ENCODE measurements around the gene ZNF655.

The ZNF655 gene

GRCh38 chr7:99588868-99589267, 30.4 kb downstream of the ZNF655 start:
- Histone ChIP-seq H3K9me3 (replicated peaks; ENCODE audit: insufficient read depth, low read length) (no peaks in the 10 kb centered on the region), H2AFZ (ENCODE audit: low read length) (no peak overlapping the region), H3K9me2 (replicated peaks; ENCODE audit: insufficient read depth, low read length) (no peaks in the 10 kb centered on the region), H3K27me3 (replicated peaks; ENCODE audit: insufficient read depth, low read length) (no peaks in the 10 kb centered on the region), H3K9ac (ENCODE audit: low read length) (no peak overlapping the region), H3K79me2 (ENCODE audit: low read length) (no peaks in the 10 kb centered on the region), H3K4me3 (ENCODE audit: low read length) (no peak overlapping the region), H3F3A (ENCODE audit: insufficient read depth, low read length) (no peaks in the 10 kb centered on the region), H3K27ac (ENCODE audit: low read length) (no peak overlapping the region), H4K20me1 (ENCODE audit: insufficient read depth, low read length) (no peaks in the 10 kb centered on the region), H3K36me3 (replicated peaks; ENCODE audit: insufficient read depth, low read length) (no peaks in the 10 kb centered on the region), H3K4me2 (ENCODE audit: low read depth, low read length) (no peak overlapping the region), H3K4me1 (ENCODE audit: low read length) (no peaks in the 10 kb centered on the region)
- no peak for DNase-seq
- TF ChIP-seq EZH2phosphoT487 (IDR thresholded peaks at IDR 0.05; ENCODE audit: low read length) (no peak), CTCF (IDR thresholded peaks at IDR 0.05; ENCODE audit: low read length) (no peak), EZH2 (optimal IDR thresholded peaks at IDR 0.05; ENCODE audit: low read depth, low read length) (no peak)

- Histone ChIP-seq H3K4me3 (ENCODE audit: low read length) (no peak overlapping the region), H3K9me3 (replicated peaks; ENCODE audit: insufficient read depth, low read length) (no peaks in the 10 kb centered on the region), H4K20me1 (ENCODE audit: insufficient read depth, low read length) (no peaks in the 10 kb centered on the region), H3K4me1 (ENCODE audit: low read length) (no peaks in the 10 kb centered on the region), H3K27me3 (replicated peaks; ENCODE audit: insufficient read depth, low read length) (no peaks in the 10 kb centered on the region), H3K79me2 (ENCODE audit: low read length) (no peaks in the 10 kb centered on the region), H3K27ac (ENCODE audit: low read length) (no peak overlapping the region), H3K36me3 (replicated peaks; ENCODE audit: insufficient read depth, low read length) (no peaks in the 10 kb centered on the region), H3F3A (ENCODE audit: insufficient read depth, low read length) (no peaks in the 10 kb centered on the region), H2AFZ (ENCODE audit: low read length) (no peak overlapping the region), H3K9ac (ENCODE audit: low read length) (no peak overlapping the region), H3K9me2 (replicated peaks; ENCODE audit: insufficient read depth, low read length) (no peaks in the 10 kb centered on the region), H3K4me2 (ENCODE audit: low read depth, low read length) (no peak overlapping the region)
- no peak for TF ChIP-seq EZH2phosphoT487 (IDR thresholded peaks at IDR 0.05; ENCODE audit: low read length)
- no peak for TF ChIP-seq EZH2 (optimal IDR thresholded peaks at IDR 0.05; ENCODE audit: low read depth, low read length)
- TF ChIP-seq CTCF (IDR thresholded peaks at IDR 0.05; ENCODE audit: low read length), result no peak
- no peak for DNase-seq
Measured at GRCh38 chr7:99594948-99595745, 36.7 kb downstream of the ZNF655 start.

GRCh38 chr7:99596408-99596955, 38.0 kb downstream of the ZNF655 start:
- no peak overlapping the region for H2AFZ ChIP-seq (ENCODE audit: low read length)
- no peaks in the 10 kb centered on the region for H3K9me2 ChIP-seq (replicated peaks; ENCODE audit: insufficient read depth, low read length)

More at GRCh38 chr7:99596408-99596955, 38.0 kb downstream of the ZNF655 start:
- TF ChIP-seq EZH2phosphoT487 (IDR thresholded peaks at IDR 0.05; ENCODE audit: low read length), result no peak
- TF ChIP-seq CTCF (IDR thresholded peaks at IDR 0.05; ENCODE audit: low read length), result no peak
- TF ChIP-seq EZH2 (optimal IDR thresholded peaks at IDR 0.05; ENCODE audit: low read depth, low read length), result no peak
- Histone ChIP-seq H3K4me1 (ENCODE audit: low read length) (no peaks in the 10 kb centered on the region), H3K36me3 (replicated peaks; ENCODE audit: insufficient read depth, low read length) (no peaks in the 10 kb centered on the region), H3K9ac (ENCODE audit: low read length) (no peak overlapping the region), H4K20me1 (ENCODE audit: insufficient read depth, low read length) (no peaks in the 10 kb centered on the region), H3K4me2 (ENCODE audit: low read depth, low read length) (no peak overlapping the region), H3K27ac (ENCODE audit: low read length) (no peak overlapping the region), H3K9me3 (replicated peaks; ENCODE audit: insufficient read depth, low read length) (no peaks in the 10 kb centered on the region), H3K4me3 (ENCODE audit: low read length) (no peak overlapping the region), H3F3A (ENCODE audit: insufficient read depth, low read length) (no peaks in the 10 kb centered on the region), H3K27me3 (replicated peaks; ENCODE audit: insufficient read depth, low read length) (no peaks in the 10 kb centered on the region), H3K79me2 (ENCODE audit: low read length) (no peaks in the 10 kb centered on the region)
- DNase-seq, result no peak

All from MM.1S (cell line).